ENCODE measurements around the gene ANKS3.
"Not testable (repeated sequence)": the region's sequence is repeated elsewhere in the genome, so short reads cannot be mapped to it uniquely, and the experiment has no call there.

ANKS3 gene

DNA sequence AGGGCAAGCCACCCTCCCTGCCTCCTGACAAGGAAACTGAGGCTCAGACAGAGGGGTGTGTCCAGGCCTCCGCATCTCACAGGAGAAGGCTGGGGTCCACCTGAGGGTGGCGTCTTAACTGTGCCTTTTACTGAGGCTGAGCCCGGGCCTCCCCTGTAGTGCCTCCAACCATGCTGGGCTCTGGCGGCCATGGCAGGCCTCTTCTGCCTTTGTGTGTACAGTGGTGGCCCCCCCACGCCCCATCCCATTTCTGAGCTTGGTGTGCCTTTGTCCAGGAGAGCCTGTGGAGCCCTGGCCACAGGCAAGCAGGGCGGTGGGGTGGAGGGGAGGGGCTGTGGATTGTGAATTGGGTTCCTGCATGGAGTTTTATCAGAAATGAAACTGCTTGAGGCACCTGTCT is 78.3 kb downstream of the ANKS3 start:
- no peak for DNase-seq (ENCODE audit: low read depth, low spot score)
- no peak overlapping the region for H3K27ac ChIP-seq

GRCh38 chr16:4654964-4655590 is 79.0 kb downstream of the ANKS3 start:
- no peak for DNase-seq (ENCODE audit: low read depth, low spot score)
- H3K27ac ChIP-seq: no peak overlapping the region

GRCh38 chr16:4654011-4654963 is 79.8 kb downstream of the ANKS3 start:
- H3K27ac ChIP-seq: no peak overlapping the region
- DNase-seq (ENCODE audit: low read depth, low spot score): no peak

DNA sequence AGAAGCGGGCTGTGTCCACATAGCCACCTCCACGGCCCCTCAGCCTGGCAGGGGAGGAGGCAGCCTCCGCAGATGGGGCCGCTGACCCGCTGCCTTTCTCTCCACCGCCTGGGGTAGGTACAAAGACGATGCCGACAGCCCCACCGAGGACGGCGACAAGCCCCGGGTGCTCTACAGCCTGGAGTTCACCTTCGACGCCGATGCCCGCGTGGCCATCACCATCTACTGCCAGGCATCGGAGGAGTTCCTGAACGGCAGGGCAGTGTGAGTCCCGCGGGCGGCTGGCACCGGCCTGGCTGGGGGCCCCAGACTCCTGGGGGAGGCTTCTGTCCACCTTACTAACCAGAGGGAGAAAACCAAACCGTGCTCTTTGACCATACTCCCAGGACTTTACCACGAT is 81.5 kb downstream of the ANKS3 start:
- DNase-seq (ENCODE audit: low read depth, low spot score): no peak

DNA sequence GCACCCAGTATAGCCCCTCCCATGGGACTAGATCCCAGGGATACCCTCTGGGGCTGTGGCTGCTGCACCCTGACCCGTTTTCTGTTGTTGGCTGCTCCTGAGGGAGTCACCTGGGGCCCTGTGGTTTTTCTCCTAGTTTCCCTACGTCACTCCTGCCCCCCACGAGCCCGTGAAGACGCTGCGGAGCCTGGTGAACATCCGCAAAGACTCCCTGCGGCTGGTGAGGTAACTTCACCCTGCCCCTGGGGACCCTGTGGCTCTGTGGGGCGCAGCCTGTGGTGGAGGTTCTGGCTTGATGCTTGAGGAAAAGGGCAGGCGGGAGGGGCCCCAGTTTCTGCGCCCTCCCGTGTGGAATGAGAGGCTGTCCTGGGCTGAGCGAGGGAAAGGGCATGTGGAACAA is 82.2 kb downstream of the ANKS3 start:
- H3K27ac ChIP-seq: no peak overlapping the region
- no peak for DNase-seq (ENCODE audit: low read depth, low spot score)

More for the DNA sequence above, 81.5 kb downstream of the ANKS3 start:
- no peak overlapping the region for H3K27ac ChIP-seq

- DNase-seq (ENCODE audit: low read depth, low spot score): not testable (repeated sequence)
Observed at GRCh38 chr16:4650443-4651074, 83.5 kb downstream of the ANKS3 start.

GRCh38 chr16:4649744-4650442 is 84.2 kb downstream of the ANKS3 start:
- no peak overlapping the region for H3K27ac ChIP-seq
- no peak for DNase-seq (ENCODE audit: low read depth, low spot score)

More at GRCh38 chr16:4650443-4651074, 83.5 kb downstream of the ANKS3 start:
- not testable (repeated sequence) for H3K27ac ChIP-seq

- H3K27ac ChIP-seq: no peak overlapping the region
- no peak for DNase-seq (ENCODE audit: low read depth, low spot score)
Observed at GRCh38 chr16:4648917-4649316, 85.2 kb downstream of the ANKS3 start.

DNA sequence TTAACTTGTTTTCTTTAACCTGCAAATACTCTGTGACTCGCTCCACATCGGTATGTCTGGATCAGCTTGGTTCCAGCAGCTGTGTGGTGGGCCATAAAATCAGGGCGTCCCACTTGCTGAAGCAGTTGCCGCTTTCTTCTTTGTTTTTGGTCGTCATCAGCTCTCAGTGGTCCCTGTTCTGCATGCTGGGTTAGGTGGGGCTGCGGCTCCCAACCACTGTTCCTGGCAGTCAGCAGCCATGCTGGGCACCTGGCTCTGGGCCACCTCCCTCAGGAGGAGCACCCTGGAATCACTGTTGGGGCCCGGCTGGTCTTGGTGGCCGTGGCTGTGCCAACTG is 86.5 kb downstream of the ANKS3 start:
- no peak for DNase-seq (ENCODE audit: low read depth, low spot score)
- H3K27ac ChIP-seq: no peak overlapping the region

GRCh38 chr16:4646773-4647643 is 87.1 kb downstream of the ANKS3 start:
- no peak overlapping the region for H3K27ac ChIP-seq
- no peak for DNase-seq (ENCODE audit: low read depth, low spot score)
